ENCODE measurements around the gene RBPJ.

GRCh38 chr4:26467724-26468123, 146.9 kb downstream of the RBPJ start:
- no peak for TF ChIP-seq CTCF (IDR thresholded peaks at IDR 0.05)
- TF ChIP-seq POLR2AphosphoS5 (IDR thresholded peaks at IDR 0.05; ENCODE audit: low read depth, low read length): no peak
- no peak for TF ChIP-seq REST (IDR thresholded peaks at IDR 0.05; ENCODE audit: insufficient read depth in 1 of 2, low read depth in 2 of 2, low read length in 1 of 2)
- TF ChIP-seq SIN3A (IDR thresholded peaks at IDR 0.05; ENCODE audit: borderline replicate concordance, insufficient read depth, low read depth, low read length): no peak
- no peak for TF ChIP-seq TCF7L2 (IDR thresholded peaks at IDR 0.05; ENCODE audit: low read depth, low read length)

Measured in Panc1 (cell line).